ENCODE results near the gene COL5A2. TPM values are rescaled to one million over a fixed set of nuclear protein-coding genes. Genes with fewer than 3 reads are reported as not detected.

COL5A2 gene
- total RNA-seq, 3 donors from 2014 or later = 4.5 to 58.5 (median 31.8) TPM

- intact Hi-C loops (cut with DNase I, micrococcal nuclease) = no loop called here
Measured at GRCh38 chr2:189138800-189139199, 40.8 kb downstream of the COL5A2 start.

GRCh38 chr2:189137519-189137918 is 42.0 kb downstream of the COL5A2 start:
- DNase-seq = no peak
- no peaks in the 10 kb centered on the region for H3K4me1 ChIP-seq (ENCODE audit: low read depth)
- H3K36me3 ChIP-seq (ENCODE audit: low read depth) = no peaks in the 10 kb centered on the region
- ATAC-seq = no peak
- TF ChIP-seq CTCF (IDR thresholded peaks at IDR 0.05) = no peak
- H3K9me3 ChIP-seq = no peaks in the 10 kb centered on the region
- intact Hi-C loops (cut with DNase I, micrococcal nuclease) = no loop called here
- no peak overlapping the region for H3K4me3 ChIP-seq

More at GRCh38 chr2:189138800-189139199, 40.8 kb downstream of the COL5A2 start:
- no peaks in the 10 kb centered on the region for H3K36me3 ChIP-seq (ENCODE audit: low read depth)
- TF ChIP-seq CTCF (IDR thresholded peaks at IDR 0.05) = no peak
- no peak overlapping the region for H3K4me3 ChIP-seq
- no peaks in the 10 kb centered on the region for H3K4me1 ChIP-seq (ENCODE audit: low read depth)
- H3K9me3 ChIP-seq = no peaks in the 10 kb centered on the region
- ATAC-seq (no peak), DNase-seq (no peak)

DNA sequence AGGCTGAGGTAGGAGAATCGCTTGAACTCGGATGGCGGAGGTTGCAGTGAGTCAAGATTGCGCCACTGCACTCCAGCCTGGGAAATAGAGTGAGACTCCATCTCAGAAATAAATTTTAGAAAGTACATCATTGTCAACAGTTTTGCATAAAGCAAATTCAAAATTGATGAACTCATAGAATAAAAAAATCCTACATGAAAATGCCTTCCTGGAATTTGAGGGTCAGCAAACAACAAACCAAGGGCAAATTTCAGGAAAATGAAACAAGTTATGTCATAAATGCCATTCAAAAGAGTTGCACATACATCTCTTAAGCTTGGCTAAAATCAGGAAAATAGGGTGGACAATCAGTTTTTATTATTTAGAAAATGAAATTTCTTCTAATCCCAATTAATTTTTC is 45.1 kb downstream of the COL5A2 start:
- no peak for ATAC-seq
- Histone ChIP-seq H3K36me3 (ENCODE audit: low read depth) (no peaks in the 10 kb centered on the region), H3K9me3 (no peaks in the 10 kb centered on the region), H3K4me1 (ENCODE audit: low read depth) (no peaks in the 10 kb centered on the region), H3K4me3 (no peak overlapping the region)
- intact Hi-C loops (cut with DNase I, micrococcal nuclease) = no loop called here
- TF ChIP-seq CTCF (IDR thresholded peaks at IDR 0.05) = no peak
- DNase-seq = no peak

DNA sequence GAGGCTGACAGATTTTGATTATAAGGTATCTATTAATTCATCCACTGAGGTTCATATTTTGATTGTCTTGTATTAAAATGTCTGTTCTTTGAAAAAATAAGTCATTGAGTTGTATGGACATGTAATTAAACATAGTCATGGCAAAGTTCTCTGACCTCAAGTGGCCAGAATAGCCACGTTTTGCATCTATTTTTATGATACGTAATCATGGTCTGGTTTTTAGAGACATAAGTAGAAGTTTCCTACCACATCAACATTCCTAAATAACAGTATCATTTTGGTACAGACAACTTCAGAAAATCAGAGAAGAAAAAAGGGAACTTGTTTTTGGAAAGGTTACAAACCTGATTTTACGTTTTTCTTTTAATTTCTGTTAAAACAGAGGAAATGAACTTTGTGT is 47.6 kb downstream of the COL5A2 start:
- no peaks in the 10 kb centered on the region for H3K9me3 ChIP-seq
- intact Hi-C loops (cut with DNase I, micrococcal nuclease) = no loop called here
- no peak overlapping the region for H3K4me3 ChIP-seq
- TF ChIP-seq CTCF (IDR thresholded peaks at IDR 0.05) = no peak
- ATAC-seq = no peak
- DNase-seq = no peak
- H3K4me1 ChIP-seq (ENCODE audit: low read depth) = no peaks in the 10 kb centered on the region
- H3K36me3 ChIP-seq (ENCODE audit: low read depth) = no peaks in the 10 kb centered on the region

DNA sequence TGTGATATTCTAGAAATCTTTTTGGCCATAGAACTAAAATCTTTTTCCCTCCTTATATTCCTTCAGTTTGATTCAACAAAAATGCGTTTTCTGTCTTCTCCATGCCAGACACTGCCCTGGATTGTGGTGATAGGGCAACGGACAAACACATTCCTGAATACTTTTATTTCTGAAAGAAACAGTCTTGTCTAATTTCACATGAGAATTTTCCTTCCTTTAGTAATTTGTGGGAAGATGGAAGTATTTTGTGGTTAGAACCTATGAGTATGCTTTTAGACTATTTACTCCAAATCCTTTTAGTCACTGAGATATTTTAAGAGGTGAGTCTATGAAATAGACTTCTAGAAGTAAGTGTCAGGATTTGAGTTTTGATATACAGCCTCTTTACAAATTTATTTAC is 49.6 kb downstream of the COL5A2 start:
- H3K36me3 ChIP-seq (ENCODE audit: low read depth) = no peaks in the 10 kb centered on the region
- ATAC-seq (no peak), DNase-seq (no peak)
- H3K9me3 ChIP-seq = no peaks in the 10 kb centered on the region
- H3K4me3 ChIP-seq = no peak overlapping the region
- no peaks in the 10 kb centered on the region for H3K4me1 ChIP-seq (ENCODE audit: low read depth)
- intact Hi-C loops (cut with DNase I, micrococcal nuclease) = no loop called here
- TF ChIP-seq CTCF (IDR thresholded peaks at IDR 0.05) = no peak

- Histone ChIP-seq H3K4me3 (no peak overlapping the region), H3K4me1 (ENCODE audit: low read depth) (no peaks in the 10 kb centered on the region), H3K9me3 (no peaks in the 10 kb centered on the region), H3K36me3 (ENCODE audit: low read depth) (no peaks in the 10 kb centered on the region)
- DNase-seq (no peak), ATAC-seq (no peak)
- intact Hi-C loops (cut with DNase I, micrococcal nuclease) = no loop called here
- TF ChIP-seq CTCF (IDR thresholded peaks at IDR 0.05) = no peak
Measured at GRCh38 chr2:189128970-189129369, 50.6 kb downstream of the COL5A2 start.

All from mucosa of descending colon (tissue), 3 donors.